ENCODE measurements around the gene FSIP1.

DNA sequence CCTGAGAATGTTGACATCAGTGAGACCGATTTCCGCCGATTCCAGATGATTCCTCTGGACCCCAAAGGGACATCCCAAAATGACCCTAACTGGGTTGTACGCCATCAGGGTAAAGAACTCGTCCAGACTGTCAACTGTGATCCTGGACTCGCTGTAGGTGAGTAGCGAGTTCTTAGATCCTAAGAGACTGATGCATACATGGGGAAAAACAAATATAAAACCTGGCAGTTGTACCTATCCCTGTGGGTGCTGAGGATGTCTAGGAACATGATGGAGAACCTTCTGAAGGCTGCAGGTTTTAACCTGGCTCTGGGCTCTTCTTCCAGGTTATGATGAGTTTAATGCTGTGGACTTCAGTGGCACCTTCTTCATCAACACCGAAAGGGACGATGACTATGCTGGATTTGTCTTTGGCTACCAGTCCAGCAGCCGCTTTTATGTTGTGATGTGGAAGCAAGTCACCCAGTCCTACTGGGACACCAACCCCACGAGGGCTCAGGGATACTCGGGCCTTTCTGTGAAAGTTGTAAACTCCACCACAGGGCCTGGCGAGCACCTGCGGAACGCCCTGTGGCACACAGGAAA is 189.5 kb downstream of the FSIP1 start:
- TF ChIP-seq, protein P1, sequence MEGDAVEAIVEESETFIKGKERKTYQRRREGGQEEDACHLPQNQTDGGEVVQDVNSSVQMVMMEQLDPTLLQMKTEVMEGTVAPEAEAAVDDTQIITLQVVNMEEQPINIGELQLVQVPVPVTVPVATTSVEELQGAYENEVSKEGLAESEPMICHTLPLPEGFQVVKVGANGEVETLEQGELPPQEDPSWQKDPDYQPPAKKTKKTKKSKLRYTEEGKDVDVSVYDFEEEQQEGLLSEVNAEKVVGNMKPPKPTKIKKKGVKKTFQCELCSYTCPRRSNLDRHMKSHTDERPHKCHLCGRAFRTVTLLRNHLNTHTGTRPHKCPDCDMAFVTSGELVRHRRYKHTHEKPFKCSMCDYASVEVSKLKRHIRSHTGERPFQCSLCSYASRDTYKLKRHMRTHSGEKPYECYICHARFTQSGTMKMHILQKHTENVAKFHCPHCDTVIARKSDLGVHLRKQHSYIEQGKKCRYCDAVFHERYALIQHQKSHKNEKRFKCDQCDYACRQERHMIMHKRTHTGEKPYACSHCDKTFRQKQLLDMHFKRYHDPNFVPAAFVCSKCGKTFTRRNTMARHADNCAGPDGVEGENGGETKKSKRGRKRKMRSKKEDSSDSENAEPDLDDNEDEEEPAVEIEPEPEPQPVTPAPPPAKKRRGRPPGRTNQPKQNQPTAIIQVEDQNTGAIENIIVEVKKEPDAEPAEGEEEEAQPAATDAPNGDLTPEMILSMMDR (IDR thresholded peaks at IDR 0.05), result no peak
- no peak for TF ChIP-seq POLR2A (IDR thresholded peaks at IDR 0.05)
